ENCODE data around the gene C1orf122.

The C1orf122 gene

DNA sequence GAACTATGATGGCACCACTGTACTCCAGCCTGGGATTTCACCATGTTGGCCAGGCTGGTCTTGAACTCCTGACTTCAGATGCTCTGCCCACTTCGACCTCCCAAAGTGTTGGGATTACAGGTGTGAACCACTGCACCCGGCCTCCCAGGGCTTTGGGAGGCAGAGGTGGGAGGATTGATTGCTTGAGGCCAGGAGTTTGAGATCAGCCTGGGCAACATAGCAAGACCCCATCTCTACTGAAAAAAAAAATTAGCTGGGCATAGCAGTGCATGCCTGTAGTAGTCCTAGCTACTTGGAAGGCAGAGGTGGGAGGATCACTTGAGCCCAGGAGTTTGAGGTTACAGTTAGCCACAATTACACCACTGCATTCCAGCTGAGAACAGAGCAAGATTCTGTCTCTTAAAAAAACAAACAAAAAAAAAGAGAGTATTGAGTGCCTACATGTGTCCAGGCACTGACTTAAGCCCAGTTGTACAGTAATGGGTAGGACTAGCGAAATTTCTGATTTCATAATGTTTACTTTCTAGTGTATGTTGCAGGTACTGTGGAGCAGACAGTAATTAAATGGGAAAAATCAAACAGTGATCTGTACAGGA, 9.7 kb upstream of the C1orf122 start:
- DNase-seq (ENCODE audit: low read depth): no peak

DNA sequence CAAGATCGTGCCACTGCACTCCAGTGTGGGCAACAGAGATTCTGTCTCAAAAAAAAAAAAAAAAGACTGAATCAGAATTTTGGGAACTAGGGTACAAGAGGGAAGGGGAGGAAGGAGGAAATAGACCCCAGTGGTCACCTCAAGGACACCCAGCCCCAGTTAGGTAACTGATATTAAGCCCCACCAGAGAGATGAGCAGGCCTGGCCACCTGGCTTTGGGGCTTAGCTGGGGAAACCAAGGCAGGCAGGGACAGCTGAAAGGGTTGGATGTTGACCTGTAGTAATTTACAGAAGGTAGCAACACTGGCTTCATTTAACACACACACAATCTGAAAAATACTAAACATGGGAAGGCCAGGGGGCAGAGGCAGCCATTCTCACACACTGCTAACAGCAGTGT, 5.2 kb upstream of the C1orf122 start:
- no peak for DNase-seq (ENCODE audit: low read depth)

DNA sequence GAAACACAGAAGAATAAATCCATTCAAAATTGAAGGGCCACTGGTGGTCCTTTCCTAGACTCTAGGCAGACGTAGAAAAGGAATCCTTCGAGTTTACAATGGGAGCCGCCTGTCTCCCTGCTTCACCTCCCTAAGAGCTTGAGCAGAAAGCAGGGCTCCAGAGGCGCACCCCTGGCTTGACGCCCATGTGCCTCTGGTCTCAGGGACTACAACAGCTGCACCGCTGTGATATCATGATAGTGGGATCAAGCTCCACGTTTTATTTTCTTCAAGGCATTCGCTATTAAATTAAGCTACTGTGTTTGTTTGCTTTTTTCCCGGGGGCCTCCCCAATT, 403 bp upstream of the C1orf122 start:
- DNase-seq (ENCODE audit: low read depth): no peak

GRCh38 chr1:37808369-37809319, 1.1 kb downstream of the C1orf122 start:
- DNase-seq (ENCODE audit: low read depth): no peak

- DNase-seq (ENCODE audit: low read depth): no peak
Observed at GRCh38 chr1:37809942-37810341, 2.4 kb downstream of the C1orf122 start.

GRCh38 chr1:37811027-37811655, 3.6 kb downstream of the C1orf122 start:
- DNase-seq (ENCODE audit: low read depth): peak; percentile 53

DNA sequence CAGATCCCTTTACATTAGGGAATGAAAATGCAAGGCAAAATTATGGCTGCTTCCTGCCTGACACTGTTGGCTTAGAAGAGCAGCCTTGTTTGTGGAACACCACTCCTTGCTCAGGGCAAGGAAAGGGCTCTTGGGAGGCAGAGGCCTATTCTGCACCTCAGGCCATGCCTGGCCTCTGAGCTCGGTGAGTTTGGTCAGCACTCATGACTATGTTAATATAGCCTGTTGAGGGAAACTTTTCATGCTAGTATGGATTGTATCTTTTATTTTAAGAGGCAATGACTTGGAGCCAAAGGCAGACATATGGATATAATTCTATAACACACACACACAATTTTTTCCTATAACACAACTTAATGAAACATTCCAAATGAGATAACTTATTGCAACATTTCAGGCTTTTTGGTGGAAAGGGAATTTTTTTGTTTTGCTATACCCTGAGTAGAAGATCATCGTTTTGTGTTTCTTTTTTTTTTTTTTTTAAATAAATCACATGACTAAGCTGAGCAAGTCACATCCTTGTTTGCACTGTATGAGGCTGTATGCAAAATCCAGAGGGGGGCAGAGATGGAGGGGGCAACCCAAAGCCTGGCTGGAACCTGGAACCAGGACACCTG, 6.0 kb downstream of the C1orf122 start:
- DNase-seq (ENCODE audit: low read depth): no peak

- no peak for DNase-seq (ENCODE audit: low read depth)
Observed at GRCh38 chr1:37814252-37814651, 6.7 kb downstream of the C1orf122 start.

DNA sequence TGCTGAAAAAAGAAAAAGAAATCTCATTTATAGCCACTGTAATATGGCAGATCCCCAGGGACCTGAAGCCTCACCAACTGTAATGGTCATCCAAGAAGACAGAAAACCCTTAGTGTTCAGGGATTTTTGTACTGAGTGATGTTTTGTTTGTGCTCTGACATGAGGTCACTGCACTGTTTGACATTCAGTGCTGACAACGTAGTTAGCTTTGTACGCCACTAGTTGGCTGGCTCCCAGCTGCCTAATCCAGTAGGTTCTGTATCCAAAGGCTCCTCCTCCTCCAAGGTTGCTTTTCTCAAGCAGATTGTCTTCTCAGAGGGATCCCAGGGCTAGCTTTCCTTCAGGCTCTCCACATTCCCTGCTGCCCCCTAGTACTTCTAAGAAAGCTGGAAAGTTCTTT, 9.9 kb downstream of the C1orf122 start:
- DNase-seq (ENCODE audit: low read depth): no peak

DNA sequence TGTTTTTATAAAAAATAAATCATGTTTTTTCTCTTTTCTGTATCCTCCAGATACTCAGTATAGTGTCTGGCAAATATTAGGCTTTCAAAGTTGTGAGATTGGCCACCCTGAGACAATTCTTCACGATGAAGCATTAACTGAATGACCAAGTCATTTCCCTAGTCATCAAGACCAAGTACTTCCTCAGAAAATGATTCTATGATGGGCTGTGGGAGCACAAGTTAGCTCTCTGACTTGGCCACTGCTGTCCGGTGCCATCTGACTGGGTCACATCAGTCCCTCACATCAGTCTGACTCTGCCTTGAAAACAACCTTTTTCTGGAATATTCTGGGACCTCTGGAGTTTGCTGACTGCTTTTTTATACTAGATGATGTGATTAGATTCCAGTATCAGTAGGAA, 13.9 kb downstream of the C1orf122 start:
- no peak for DNase-seq (ENCODE audit: low read depth)

DNA sequence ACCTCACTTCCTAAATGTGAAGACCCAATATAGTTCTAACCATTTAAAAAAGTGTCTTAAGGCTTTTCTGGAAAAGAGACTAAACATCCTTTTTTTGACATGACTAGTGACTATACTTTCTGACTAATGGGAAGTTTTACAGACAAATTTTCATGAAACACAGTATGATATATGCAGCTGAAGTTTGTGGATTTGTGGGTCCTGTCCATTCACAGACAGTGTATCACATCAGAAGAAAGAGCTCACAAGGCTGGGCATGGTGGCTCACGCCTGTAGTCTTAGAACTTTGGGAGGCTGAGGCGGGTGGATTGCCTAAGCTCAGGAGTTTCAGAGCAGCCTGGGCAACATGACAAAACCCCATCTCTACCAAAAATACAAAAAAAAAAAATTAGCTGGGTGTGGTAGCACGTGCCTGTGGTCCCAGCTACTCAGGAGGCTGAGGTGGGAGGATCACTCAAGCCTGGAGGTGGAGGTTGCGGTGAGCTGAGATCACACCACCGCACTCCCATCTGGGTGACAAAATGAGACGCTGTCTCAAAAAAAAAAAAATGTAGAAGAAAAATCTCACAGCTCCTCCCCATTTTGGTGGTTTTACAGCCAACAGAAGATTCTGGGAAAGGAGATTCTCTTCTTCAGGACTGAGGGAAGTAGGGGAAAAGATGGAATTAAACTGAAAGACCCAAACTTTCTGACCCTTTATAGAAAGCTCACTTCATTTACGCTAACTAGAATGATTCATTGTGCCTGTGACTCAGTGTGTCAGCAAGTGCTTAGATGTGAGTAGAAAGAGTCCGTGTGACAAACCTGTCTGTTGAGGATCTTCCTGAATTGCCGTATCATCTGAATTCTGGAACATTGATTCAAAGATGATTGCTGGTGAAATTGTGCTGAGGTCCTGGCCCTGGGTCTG, 15.6 kb downstream of the C1orf122 start:
- no peak for DNase-seq (ENCODE audit: low read depth)

- DNase-seq (ENCODE audit: low read depth): no peak
Observed at GRCh38 chr1:37824001-37824400, 16.4 kb downstream of the C1orf122 start.

DNA sequence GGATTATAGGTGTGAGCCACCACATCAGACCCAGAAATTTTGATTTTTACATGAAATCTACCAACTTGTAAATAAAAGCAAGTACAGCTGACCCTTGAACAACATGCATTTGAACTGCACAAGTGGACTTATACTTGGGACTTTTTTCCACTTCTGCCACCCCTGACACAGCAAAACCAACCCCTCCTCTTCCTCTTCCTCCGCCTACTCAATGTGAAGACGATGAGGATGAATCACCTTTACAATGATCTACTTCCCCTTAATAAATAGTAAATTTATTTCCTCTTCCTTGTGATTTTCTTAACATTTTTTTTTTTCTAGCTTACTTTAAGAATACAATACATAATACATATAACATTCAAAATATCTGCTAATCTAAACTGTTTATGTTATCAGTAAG, 17.9 kb downstream of the C1orf122 start:
- DNase-seq (ENCODE audit: low read depth): no peak

- no peak for DNase-seq (ENCODE audit: low read depth)
Observed at GRCh38 chr1:37828410-37829074, 21.0 kb downstream of the C1orf122 start.

- no peak for DNase-seq (ENCODE audit: low read depth)
Observed at GRCh38 chr1:37831109-37831508, 23.5 kb downstream of the C1orf122 start.

- no peak for DNase-seq (ENCODE audit: low read depth)
Observed at GRCh38 chr1:37831809-37832208, 24.2 kb downstream of the C1orf122 start.

DNA sequence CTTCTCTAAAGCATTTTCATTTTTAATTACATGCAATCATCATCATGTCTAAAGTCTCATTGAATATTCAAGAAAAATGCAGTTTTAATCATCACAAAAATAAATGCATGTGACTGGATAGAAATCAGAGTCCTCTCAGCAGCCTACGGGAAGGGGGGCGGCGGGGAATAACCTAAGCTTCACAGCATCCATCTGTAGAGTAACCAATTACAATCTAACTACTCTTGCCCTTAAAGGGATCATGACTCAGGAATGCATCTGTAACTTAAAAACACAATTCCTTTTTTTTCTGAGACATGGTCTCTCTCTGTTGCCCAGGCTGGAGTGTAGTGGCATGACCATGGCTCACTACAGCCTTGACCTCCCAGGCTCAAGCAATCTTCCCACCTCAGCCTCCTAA, 29.2 kb downstream of the C1orf122 start:
- no peak for DNase-seq (ENCODE audit: low read depth)

- DNase-seq (ENCODE audit: low read depth): no peak
Observed at GRCh38 chr1:37839676-37840075, 32.1 kb downstream of the C1orf122 start.

- no peak for DNase-seq (ENCODE audit: low read depth)
Observed at GRCh38 chr1:37840711-37841110, 33.1 kb downstream of the C1orf122 start.

GRCh38 chr1:37841652-37842051, 34.1 kb downstream of the C1orf122 start:
- DNase-seq (ENCODE audit: low read depth): no peak

DNA sequence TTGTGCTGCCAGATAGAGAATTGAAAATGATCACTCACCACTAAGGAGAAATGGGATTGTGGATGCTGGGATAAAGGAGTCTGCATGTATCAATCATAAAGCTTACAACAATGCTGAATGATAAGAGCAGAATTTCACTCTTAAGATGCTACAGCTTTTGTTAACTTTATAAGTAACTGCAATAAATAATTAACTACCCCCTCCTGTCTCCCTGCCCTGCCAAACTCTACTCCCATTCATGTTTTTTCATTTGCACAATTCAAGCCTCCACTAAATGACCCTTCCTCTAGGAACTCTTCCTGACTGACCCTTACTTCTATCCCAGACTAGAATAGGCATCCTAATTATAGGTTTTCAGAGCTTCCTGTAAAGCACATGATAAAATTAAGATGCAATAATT, 36.9 kb downstream of the C1orf122 start:
- DNase-seq (ENCODE audit: low read depth): no peak

Measured in activated T-cell treated with anti-CD3 and anti-CD28 coated beads for 24 hours (primary cell).